ENCODE measurements around the gene MAPRE3. TPM values are rescaled to one million over a fixed set of nuclear protein-coding genes. Genes with fewer than 3 reads are reported as not detected.

The MAPRE3 gene
- total RNA-seq, 1 experiment from 2014 or later, result 11.6 TPM

- no TSS peak for BruUV-seq (replicated peaks)
- Histone ChIP-seq H3K27me3 (ENCODE audit: control insufficient read depth, insufficient read depth, low read length) (no peaks in the 10 kb centered on the region), H3K4me1 (ENCODE audit: control insufficient read depth, insufficient read depth, low read length) (peaks cover 3% of the 10 kb centered on the region; the same call in 1 of the 2 replicates), H3K4me3 (ENCODE audit: low read depth in 2 of 2, low read length in 2 of 2) (no peak overlapping the region), H3K9me3 (ENCODE audit: control insufficient read depth, insufficient read depth, low read depth, low read length) (no peaks in the 10 kb centered on the region), H3K36me3 (ENCODE audit: control insufficient read depth, insufficient read depth, low read length) (peaks cover 6% of the 10 kb centered on the region), H3K27ac (ENCODE audit: low read length) (no peak overlapping the region)
- no peak for TF ChIP-seq SIN3A (IDR thresholded peaks at IDR 0.05; ENCODE audit: borderline replicate concordance, insufficient read depth, low read depth, low read length)
- TF ChIP-seq TCF7L2 (IDR thresholded peaks at IDR 0.05; ENCODE audit: low read depth, low read length), result no peak
- TF ChIP-seq POLR2AphosphoS5 (IDR thresholded peaks at IDR 0.05; ENCODE audit: low read depth, low read length), result no peak
- TF ChIP-seq REST (IDR thresholded peaks at IDR 0.05; ENCODE audit: insufficient read depth in 1 of 2, low read depth in 2 of 2, low read length in 1 of 2), result no peak
- no peak for TF ChIP-seq CTCF (IDR thresholded peaks at IDR 0.05)
- ChIA-PET POLR2A (interaction anchor here (0.7 kb wide), 1 partner anchor 117 kb away, joined by 4 read pairs; no protein-coding TSS in a partner anchor), CTCF (no interaction called here)
- ATAC-seq (no peak), DNase-seq (ENCODE audit: low read depth, low spot score) (no peak)
- in situ Hi-C loops (cut with HindIII; ENCODE audit: low pct_unique_long_range_greater_than_20kb, low sequenced_read_pairs), result no loop called here
- intact Hi-C loops (cut with micrococcal nuclease; ENCODE audit: unreplicated experiment), result no loop called here
Measured at GRCh38 chr2:27057184-27057583, 86.7 kb downstream of the MAPRE3 start.

GRCh38 chr2:27058210-27058609, 87.8 kb downstream of the MAPRE3 start:
- peaks cover 6% of the 10 kb centered on the region for H3K36me3 ChIP-seq (ENCODE audit: control insufficient read depth, insufficient read depth, low read length)
- ATAC-seq (no peak), DNase-seq (ENCODE audit: low read depth, low spot score) (no peak)
- intact Hi-C loops (cut with micrococcal nuclease; ENCODE audit: unreplicated experiment), result no loop called here
- no peak overlapping the region for H3K4me3 ChIP-seq (ENCODE audit: low read depth in 2 of 2, low read length in 2 of 2)
- ChIA-PET POLR2A (no interaction called here), CTCF (no interaction called here)
- no peaks in the 10 kb centered on the region for H3K9me3 ChIP-seq (ENCODE audit: control insufficient read depth, insufficient read depth, low read depth, low read length)
- TF ChIP-seq REST (IDR thresholded peaks at IDR 0.05; ENCODE audit: insufficient read depth in 1 of 2, low read depth in 2 of 2, low read length in 1 of 2) (no peak), POLR2AphosphoS5 (IDR thresholded peaks at IDR 0.05; ENCODE audit: low read depth, low read length) (no peak), CTCF (IDR thresholded peaks at IDR 0.05) (no peak), SIN3A (IDR thresholded peaks at IDR 0.05; ENCODE audit: borderline replicate concordance, insufficient read depth, low read depth, low read length) (no peak), TCF7L2 (IDR thresholded peaks at IDR 0.05; ENCODE audit: low read depth, low read length) (no peak)
- in situ Hi-C loops (cut with HindIII; ENCODE audit: low pct_unique_long_range_greater_than_20kb, low sequenced_read_pairs), result no loop called here
- no TSS peak for BruUV-seq (replicated peaks)
- no peak overlapping the region for H3K27ac ChIP-seq (ENCODE audit: low read length)
- H3K4me1 ChIP-seq (ENCODE audit: control insufficient read depth, insufficient read depth, low read length), result no peaks in the 10 kb centered on the region
- no peaks in the 10 kb centered on the region for H3K27me3 ChIP-seq (ENCODE audit: control insufficient read depth, insufficient read depth, low read length)
